GM12892 (cell line): ENCODE measurements around the gene ODC1.

Experiments used
- POLR2A ChIP-seq: IDR thresholded peaks from 2 replicates; pipeline ENCODE4 v1.6.1; 2011; ENCODE audit warnings: low read depth, low read length, control low read depth
- POLR2AphosphoS5 ChIP-seq: IDR thresholded peaks from 2 replicates; pipeline ENCODE4 v1.6.1; 2011; ENCODE audit warnings: low read depth, low read length, control low read depth

- TF ChIP-seq POLR2AphosphoS5 (no peak), POLR2A (no peak)
These were observed 40.7 kb downstream of the ODC1 start for GRCh38 chr2:10407432-10407831.
